Karpas-422 (cell line): ENCODE results near the gene SPPL3. TPM values are rescaled to one million over a fixed set of nuclear protein-coding genes. Genes with fewer than 3 reads are reported as not detected.

ENCODE experiments used
- DNase-seq: peaks from one replicate; pipeline ENCODE4 v3.0.0-alpha.2; 2015
- H2AFZ ChIP-seq: fragments of 200-600 bp; sonication (generic); 2 replicates; pipeline ENCODE4 v1.6.1; 2014; ENCODE audit warnings: antibody characterized with exemption, low read length, mixed read lengths
- H3K27ac ChIP-seq: fragments of 200-600 bp; sonication (generic); 2 replicates; pipeline ENCODE4 v1.5.1; 2014; ENCODE audit warnings: mild to moderate bottlenecking, low read length, moderate library complexity
- H3K27me3 ChIP-seq: fragments of 200-600 bp; sonication (generic); 2 replicates; pipeline ENCODE4 v1.6.1; 2014; ENCODE audit warnings: low read length, mixed read lengths
- H3K36me3 ChIP-seq: fragments of 200-600 bp; sonication (generic); 2 replicates; pipeline ENCODE4 v1.6.1; 2014; ENCODE audit warnings: low read length, mixed read lengths; ENCODE audit not compliant: insufficient read depth
- H3K4me1 ChIP-seq: fragments of 200-600 bp; sonication (generic); 2 replicates; pipeline ENCODE4 v1.6.1; 2014; ENCODE audit warnings: mild to moderate bottlenecking, low read length, mixed read lengths
- H3K4me2 ChIP-seq: fragments of 200-600 bp; sonication (generic); 2 replicates; pipeline ENCODE4 v1.6.1; 2014; ENCODE audit warnings: low read length, low read depth, mild to moderate bottlenecking; ENCODE audit not compliant: poor library complexity, severe bottlenecking
- H3K4me3 ChIP-seq: fragments of 200-600 bp; sonication (generic); 2 replicates; pipeline ENCODE4 v1.5.1; 2014; ENCODE audit warnings: mild to moderate bottlenecking, antibody characterized with exemption, low read length, mixed read lengths
- H3K79me2 ChIP-seq: fragments of 200-600 bp; sonication (generic); 2 replicates; pipeline ENCODE4 v1.6.1; 2014; ENCODE audit warnings: mild to moderate bottlenecking, low read length, mixed read lengths
- H3K9ac ChIP-seq: fragments of 200-600 bp; sonication (generic); 2 replicates; pipeline ENCODE4 v1.6.0; 2014; ENCODE audit warnings: low read length
- H3K9me2 ChIP-seq: fragments of 200-600 bp; sonication (generic), shearing (Covaris generic); replicated peaks from 2 replicates; pipeline ENCODE4 v1.6.0; 2014; ENCODE audit warnings: mild to moderate bottlenecking, low read length, moderate library complexity; ENCODE audit not compliant: insufficient read depth
- H3K9me3 ChIP-seq: fragments of 300-700, 200-600 bp; sonication (generic); 2 replicates; pipeline ENCODE4 v1.6.1; 2014; ENCODE audit warnings: low read length, mixed read lengths
- H4K20me1 ChIP-seq: fragments of 200-600 bp; sonication (generic); 2 replicates; pipeline ENCODE4 v1.6.1; 2014; ENCODE audit warnings: mild to moderate bottlenecking, antibody characterized with exemption, low read length, low read depth; ENCODE audit not compliant: insufficient read depth
- total RNA-seq: library from RNA; depleted of rRNA; stranded (reverse); fragments of >200 nt; shearing (Covaris generic); gene quantifications from 2 replicates; pipeline ENCODE4 v1.2.3, GENCODE V29; 2014; ENCODE audit warnings: low replicate concordance

SPPL3 gene
- total RNA-seq, 1 experiment from 2014 or later = 11.9 TPM

DNA sequence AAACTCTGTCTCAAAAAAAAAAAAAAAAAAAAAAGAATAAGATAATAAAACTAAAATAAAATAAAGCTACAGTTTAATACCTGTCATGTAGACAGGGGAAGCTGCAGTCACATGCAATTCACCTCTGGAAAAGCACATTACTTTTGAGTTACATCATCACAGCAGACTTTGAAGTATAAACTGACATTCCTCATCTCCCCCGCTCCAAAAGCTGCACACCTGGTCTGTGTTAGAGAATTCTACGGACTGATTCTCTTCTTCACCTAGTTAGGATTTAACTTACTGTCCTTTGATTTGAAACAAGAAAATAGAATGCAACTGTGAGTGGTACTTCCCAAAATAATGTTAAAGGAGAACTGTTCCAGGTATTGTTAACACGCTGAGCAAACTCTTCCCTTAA, 25.1 kb downstream of the SPPL3 start:
- peaks cover 11% of the 10 kb centered on the region; the same call in 1 of the 2 replicates for H4K20me1 ChIP-seq
- H3K4me1 ChIP-seq = no peaks in the 10 kb centered on the region
- no peaks in the 10 kb centered on the region for H3K36me3 ChIP-seq
- no peaks in the 10 kb centered on the region for H3K9me2 ChIP-seq
- H3K4me3 ChIP-seq = no peak overlapping the region
- no peak for DNase-seq
- no peaks in the 10 kb centered on the region for H3K27me3 ChIP-seq
- no peak overlapping the region for H3K27ac ChIP-seq
- H3K4me2 ChIP-seq = no peak overlapping the region
- no peak overlapping the region for H3K9ac ChIP-seq
- no peak overlapping the region for H2AFZ ChIP-seq
- peaks cover 89% of the 10 kb centered on the region for H3K79me2 ChIP-seq
- H3K9me3 ChIP-seq = no peaks in the 10 kb centered on the region

DNA sequence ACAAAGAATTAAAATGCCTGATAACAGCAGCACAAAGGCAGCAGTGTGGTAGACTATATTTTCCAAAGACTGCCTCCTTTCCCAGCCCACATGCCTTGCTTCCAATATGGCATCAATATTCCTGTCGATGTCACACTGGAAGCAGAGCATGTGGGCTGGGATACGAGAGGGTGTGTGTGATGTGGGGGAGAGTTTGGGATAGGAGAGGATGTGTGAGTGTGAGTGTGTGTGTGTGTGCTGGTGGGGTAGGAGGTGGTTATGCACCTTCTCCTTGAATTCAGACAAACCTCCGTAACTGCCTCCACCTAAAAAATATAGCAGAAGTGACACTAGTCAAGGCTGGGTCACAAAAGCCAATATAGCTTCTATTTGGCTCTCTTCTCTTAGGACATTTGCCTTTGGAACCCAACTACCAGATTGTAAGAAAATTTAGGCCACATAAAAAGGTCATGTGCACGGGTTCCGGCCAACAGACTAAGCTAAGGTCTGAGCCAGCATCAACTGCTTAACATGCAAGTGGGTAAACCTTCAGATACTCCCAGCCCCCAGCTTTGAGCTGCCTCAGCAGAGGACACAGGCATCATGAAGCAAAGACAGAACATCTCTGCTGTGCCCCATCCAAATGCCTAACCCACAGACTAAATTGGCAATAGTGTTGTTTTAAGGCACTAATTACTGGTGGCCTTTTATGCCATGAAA, 29.5 kb downstream of the SPPL3 start:
- Histone ChIP-seq H4K20me1 (peaks cover 25% of the 10 kb centered on the region), H3K36me3 (no peaks in the 10 kb centered on the region), H2AFZ (no peak overlapping the region), H3K27ac (no peak overlapping the region), H3K9ac (no peak overlapping the region), H3K4me3 (no peak overlapping the region), H3K4me1 (peaks cover 9% of the 10 kb centered on the region), H3K9me2 (no peaks in the 10 kb centered on the region), H3K79me2 (peaks cover 73% of the 10 kb centered on the region), H3K9me3 (no peaks in the 10 kb centered on the region), H3K4me2 (no peak overlapping the region), H3K27me3 (no peaks in the 10 kb centered on the region)
- DNase-seq = no peak

- H3K36me3 ChIP-seq = no peaks in the 10 kb centered on the region
- no peak overlapping the region for H3K4me2 ChIP-seq
- H2AFZ ChIP-seq = no peak overlapping the region
- no peak overlapping the region for H3K4me3 ChIP-seq
- no peaks in the 10 kb centered on the region for H3K27me3 ChIP-seq
- no peak overlapping the region for H3K27ac ChIP-seq
- DNase-seq = no peak
- H3K9me3 ChIP-seq = no peaks in the 10 kb centered on the region
- peaks cover 9% of the 10 kb centered on the region for H3K4me1 ChIP-seq
- no peaks in the 10 kb centered on the region for H3K9me2 ChIP-seq
- peaks cover 32% of the 10 kb centered on the region for H4K20me1 ChIP-seq
- H3K79me2 ChIP-seq = peaks cover 70% of the 10 kb centered on the region
- no peak overlapping the region for H3K9ac ChIP-seq
Measured at GRCh38 chr12:120873226-120873625, 30.9 kb downstream of the SPPL3 start.

DNA sequence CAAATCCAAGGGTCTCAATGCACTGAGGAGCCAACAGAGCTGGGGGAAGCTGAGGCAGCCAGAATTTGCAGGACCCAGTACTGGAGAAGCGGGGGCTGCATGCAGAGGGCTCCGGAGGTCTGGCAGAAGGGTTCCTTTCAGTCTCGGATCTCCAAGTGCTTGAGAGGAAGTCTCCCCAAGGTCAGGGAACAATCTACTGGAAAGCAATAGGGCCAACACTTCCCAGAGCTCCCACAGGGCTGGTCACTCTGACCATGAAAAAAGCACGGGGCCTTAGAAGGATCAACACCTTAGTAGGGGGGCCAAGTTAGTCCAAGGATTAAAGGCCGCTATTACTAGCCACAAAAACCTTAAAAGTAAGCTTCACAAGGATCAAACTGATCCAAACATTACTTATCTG, 31.7 kb downstream of the SPPL3 start:
- peaks cover 63% of the 10 kb centered on the region for H3K79me2 ChIP-seq
- no peak for DNase-seq
- peaks cover 9% of the 10 kb centered on the region for H3K4me1 ChIP-seq
- H3K9ac ChIP-seq = no peak overlapping the region
- no peak overlapping the region for H3K4me2 ChIP-seq
- no peak overlapping the region for H3K27ac ChIP-seq
- peaks cover 32% of the 10 kb centered on the region for H4K20me1 ChIP-seq
- H3K4me3 ChIP-seq = no peak overlapping the region
- no peaks in the 10 kb centered on the region for H3K9me3 ChIP-seq
- no peaks in the 10 kb centered on the region for H3K36me3 ChIP-seq
- no peaks in the 10 kb centered on the region for H3K27me3 ChIP-seq
- H2AFZ ChIP-seq = no peak overlapping the region
- no peaks in the 10 kb centered on the region for H3K9me2 ChIP-seq

- Histone ChIP-seq H3K27me3 (no peaks in the 10 kb centered on the region), H3K4me1 (peaks cover 9% of the 10 kb centered on the region), H3K36me3 (no peaks in the 10 kb centered on the region), H3K79me2 (peaks cover 53% of the 10 kb centered on the region), H3K9ac (no peak overlapping the region), H3K27ac (no peak overlapping the region), H3K9me2 (no peaks in the 10 kb centered on the region), H3K9me3 (no peaks in the 10 kb centered on the region), H3K4me3 (no peak overlapping the region), H3K4me2 (no peak overlapping the region), H2AFZ (no peak overlapping the region), H4K20me1 (peaks cover 32% of the 10 kb centered on the region)
- no peak for DNase-seq
Measured at GRCh38 chr12:120870415-120870814, 33.7 kb downstream of the SPPL3 start.

DNA sequence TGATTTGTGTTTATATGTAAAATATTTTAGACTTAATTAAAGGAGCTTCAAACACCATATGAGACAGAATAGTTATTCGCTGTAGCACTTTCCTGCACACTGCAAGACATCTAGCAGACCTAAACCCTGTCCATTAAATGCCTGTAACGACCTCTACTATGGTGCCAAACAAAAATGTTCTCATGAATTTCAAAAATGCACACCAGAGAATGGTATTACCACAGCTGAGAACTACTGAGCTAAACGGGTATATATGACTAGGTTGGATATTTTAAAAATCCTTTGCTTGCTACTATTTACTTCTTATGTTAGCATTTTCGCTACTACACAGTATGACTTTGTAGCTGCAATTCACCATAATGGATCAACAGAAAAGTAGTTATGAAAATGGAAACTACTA, 34.8 kb downstream of the SPPL3 start:
- peaks cover 9% of the 10 kb centered on the region for H3K4me1 ChIP-seq
- H3K27ac ChIP-seq = no peak overlapping the region
- no peak overlapping the region for H3K4me2 ChIP-seq
- no peak overlapping the region for H2AFZ ChIP-seq
- H3K79me2 ChIP-seq = peaks cover 47% of the 10 kb centered on the region
- no peak for DNase-seq
- no peaks in the 10 kb centered on the region for H3K9me3 ChIP-seq
- no peaks in the 10 kb centered on the region for H3K9me2 ChIP-seq
- H3K27me3 ChIP-seq = no peaks in the 10 kb centered on the region
- H3K4me3 ChIP-seq = no peak overlapping the region
- peaks cover 42% of the 10 kb centered on the region for H4K20me1 ChIP-seq
- no peak overlapping the region for H3K9ac ChIP-seq
- H3K36me3 ChIP-seq = no peaks in the 10 kb centered on the region

DNA sequence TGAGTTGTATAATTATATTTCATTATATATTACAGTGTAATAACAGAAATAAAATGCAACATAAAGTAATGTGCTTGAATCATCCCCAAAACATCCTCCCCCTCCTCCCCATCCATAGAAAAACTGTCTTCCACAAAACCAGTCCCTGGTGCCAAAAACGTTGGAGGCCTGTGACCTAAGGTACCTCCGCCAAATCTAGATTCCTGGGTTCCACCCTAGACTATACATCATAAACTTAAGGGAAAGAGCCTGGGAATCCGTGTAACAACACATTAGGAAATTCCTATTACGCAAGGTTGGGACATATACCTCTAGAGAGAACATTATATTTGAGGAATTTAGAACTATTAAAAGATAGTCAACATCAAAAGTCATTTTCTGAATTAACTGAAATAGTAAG, 38.0 kb downstream of the SPPL3 start:
- peaks cover 14% of the 10 kb centered on the region for H3K4me1 ChIP-seq
- no peak overlapping the region for H3K4me3 ChIP-seq
- peaks cover 60% of the 10 kb centered on the region for H4K20me1 ChIP-seq
- no peaks in the 10 kb centered on the region for H3K36me3 ChIP-seq
- no peak overlapping the region for H3K4me2 ChIP-seq
- H3K27me3 ChIP-seq = no peaks in the 10 kb centered on the region
- no peak for DNase-seq
- no peak overlapping the region for H2AFZ ChIP-seq
- H3K79me2 ChIP-seq = peaks cover 21% of the 10 kb centered on the region
- no peak overlapping the region for H3K27ac ChIP-seq
- no peaks in the 10 kb centered on the region for H3K9me3 ChIP-seq
- no peak overlapping the region for H3K9ac ChIP-seq
- no peaks in the 10 kb centered on the region for H3K9me2 ChIP-seq

GRCh38 chr12:120865098-120865497, 39.1 kb downstream of the SPPL3 start:
- Histone ChIP-seq H3K79me2 (peaks cover 30% of the 10 kb centered on the region), H4K20me1 (peaks cover 65% of the 10 kb centered on the region), H3K4me1 (peaks cover 24% of the 10 kb centered on the region)

More at GRCh38 chr12:120865098-120865497, 39.1 kb downstream of the SPPL3 start:
- Histone ChIP-seq H3K36me3 (no peaks in the 10 kb centered on the region), H3K9ac (no peak overlapping the region), H3K27ac (no peak overlapping the region), H3K9me2 (no peaks in the 10 kb centered on the region), H2AFZ (no peak overlapping the region), H3K9me3 (no peaks in the 10 kb centered on the region), H3K4me2 (no peak overlapping the region), H3K4me3 (no peak overlapping the region), H3K27me3 (no peaks in the 10 kb centered on the region)
- no peak for DNase-seq
